ENCODE results near the gene NBEAL2.

Gene NBEAL2, protein sequence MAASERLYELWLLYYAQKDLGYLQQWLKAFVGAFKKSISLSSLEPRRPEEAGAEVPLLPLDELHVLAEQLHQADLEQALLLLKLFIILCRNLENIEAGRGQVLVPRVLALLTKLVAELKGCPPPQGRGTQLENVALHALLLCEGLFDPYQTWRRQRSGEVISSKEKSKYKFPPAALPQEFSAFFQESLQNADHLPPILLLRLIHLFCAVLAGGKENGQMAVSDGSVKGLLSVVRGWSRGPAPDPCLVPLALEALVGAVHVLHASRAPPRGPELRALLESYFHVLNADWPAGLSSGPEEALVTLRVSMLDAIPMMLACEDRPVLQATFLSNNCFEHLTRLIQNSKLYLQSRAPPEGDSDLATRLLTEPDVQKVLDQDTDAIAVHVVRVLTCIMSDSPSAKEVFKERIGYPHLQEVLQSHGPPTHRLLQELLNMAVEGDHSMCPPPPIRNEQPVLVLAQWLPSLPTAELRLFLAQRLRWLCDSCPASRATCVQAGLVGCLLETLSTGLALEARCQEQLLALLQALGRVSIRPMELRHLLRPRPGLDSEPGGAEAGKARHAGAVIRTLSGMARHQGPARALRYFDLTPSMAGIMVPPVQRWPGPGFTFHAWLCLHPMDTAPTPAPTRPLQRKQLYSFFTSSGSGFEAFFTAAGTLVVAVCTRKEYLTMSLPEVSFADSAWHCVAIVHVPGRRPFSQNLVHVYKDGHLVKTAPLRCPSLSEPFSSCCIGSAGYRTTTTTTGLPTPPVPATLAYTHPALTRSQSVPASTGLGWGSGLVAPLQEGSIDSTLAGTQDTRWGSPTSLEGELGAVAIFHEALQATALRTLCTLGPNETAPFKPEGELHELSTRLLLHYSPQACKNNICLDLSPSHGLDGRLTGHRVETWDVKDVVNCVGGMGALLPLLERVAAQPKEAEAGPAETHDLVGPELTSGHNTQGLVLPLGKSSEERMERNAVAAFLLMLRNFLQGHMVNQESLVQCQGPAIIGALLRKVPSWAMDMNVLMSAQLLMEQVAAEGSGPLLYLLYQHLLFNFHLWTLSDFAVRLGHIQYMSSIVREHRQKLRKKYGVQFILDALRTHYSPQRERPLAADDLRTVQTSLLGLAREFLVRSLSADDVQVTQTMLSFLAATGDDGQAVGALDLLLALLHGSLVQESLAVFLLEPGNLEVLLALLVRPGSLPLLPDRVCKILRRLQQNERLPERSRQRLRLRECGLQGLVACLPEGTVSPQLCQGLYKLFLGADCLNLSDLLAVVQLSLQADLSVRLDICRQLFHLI (N-terminal part only)

DNA sequence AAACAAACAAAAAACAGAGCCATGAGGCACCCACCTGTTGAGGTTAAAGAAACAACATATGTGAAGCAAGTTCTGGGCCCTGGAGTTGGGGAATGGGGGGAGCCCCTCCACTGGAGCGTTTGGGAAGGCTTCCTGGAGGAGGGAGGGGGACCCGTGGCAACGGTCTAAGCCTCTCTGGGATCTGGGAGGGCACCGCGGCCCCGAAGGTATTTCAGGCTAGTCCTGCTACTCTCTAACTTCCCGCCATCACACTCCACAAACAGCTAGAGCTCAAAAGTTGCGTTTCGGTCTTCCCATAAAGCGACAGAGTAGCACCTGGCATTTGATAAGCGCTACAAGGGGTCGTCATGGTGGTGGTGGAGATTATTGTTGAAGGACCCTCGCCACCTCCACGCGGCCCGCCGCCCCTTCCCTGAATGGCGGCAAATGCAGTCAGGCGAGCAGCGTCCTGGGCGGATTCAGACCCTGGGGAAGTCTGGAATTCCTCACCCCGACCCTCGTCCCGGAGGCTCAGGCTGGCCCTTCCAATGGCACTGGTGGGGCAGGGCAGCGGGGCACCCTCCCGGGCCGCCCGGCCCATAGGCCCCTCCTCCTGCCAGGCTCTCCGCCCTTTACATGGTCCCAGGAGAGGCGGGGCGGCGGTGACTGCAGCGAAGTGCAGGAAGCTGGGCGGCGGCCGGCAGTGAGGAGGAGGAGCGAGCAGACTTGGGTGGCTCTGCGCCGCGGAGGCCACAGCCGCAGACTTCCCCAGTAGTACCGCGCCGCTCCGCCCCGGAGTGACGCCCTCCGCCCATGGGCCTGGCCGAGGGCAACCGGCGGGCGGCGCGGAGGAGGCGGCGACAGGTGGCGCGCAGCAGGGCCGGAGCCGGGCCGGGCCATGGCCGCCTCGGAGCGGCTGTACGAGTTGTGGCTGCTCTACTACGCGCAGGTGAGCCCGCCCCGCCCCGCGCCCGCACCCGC lies at the start of gene NBEAL2:
Gene NBEAL2, plus strand, starts transcription at position 682 of the 960 bp plus-strand sequence. Its CDS starts 196 bp downstream, at position 878.
- peak; percentile 70 for DNase-seq

DNA sequence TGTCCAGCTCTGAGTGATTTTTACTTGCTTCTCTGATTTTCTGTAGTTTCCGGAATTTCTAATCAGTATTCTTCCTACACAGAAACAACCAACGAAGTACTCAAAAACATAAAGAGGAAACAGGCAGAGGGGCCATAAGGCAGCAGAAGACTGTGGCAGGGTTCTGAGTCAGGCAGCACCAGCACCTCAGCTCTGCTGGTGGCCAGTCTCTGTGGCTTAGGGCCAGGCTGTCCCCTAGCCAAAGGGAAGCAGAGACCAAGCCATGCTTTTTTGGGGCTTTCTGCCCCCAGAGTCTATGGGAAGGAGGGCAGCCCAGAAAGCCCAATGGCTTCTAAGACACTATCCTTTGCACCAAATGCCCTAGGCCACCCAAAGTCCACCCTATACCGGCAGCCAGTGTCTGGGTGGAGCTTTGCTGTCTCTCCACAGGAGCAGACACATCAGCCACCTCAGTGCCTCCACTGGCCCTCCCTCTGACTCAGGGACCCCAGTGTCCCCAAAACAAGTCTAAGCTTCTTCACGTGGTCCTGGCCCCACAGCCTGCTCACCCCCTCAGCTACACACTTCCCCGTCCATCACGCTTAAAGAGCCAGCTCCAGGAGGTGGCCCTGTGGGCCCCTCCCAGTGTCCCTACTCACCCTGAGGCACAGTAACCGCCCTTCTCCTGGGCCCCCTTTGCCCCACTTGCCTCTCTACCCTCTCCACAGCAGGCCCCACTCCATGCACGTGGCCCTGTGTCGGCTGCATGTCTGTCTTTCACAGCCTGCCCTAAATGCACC lies 49.1 kb upstream of the NBEAL2 start:
- no peak for DNase-seq

DNA sequence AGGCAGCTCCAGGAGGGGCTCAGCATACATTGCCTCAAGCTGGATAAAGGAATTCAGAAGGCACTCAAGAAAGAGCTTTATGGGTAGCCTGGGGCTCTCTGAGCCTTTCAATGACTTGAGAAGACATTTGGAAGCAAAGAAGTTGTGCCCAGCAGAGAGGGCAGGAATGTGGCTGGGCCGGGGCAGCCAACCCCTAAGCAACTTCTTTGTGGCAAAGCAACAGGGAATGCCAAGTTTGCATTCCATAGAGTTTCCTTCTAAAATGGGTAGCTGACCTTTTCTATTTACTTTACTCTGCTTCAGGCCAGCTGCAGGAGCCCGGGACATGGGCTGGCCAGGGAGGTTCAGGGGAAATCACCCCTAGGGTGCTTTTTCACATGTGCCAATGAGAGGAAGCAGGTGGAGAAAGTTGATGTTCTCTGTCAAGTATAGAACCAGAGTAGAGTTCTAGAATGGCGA lies 48.5 kb upstream of the NBEAL2 start:
- DNase-seq = no peak

DNA sequence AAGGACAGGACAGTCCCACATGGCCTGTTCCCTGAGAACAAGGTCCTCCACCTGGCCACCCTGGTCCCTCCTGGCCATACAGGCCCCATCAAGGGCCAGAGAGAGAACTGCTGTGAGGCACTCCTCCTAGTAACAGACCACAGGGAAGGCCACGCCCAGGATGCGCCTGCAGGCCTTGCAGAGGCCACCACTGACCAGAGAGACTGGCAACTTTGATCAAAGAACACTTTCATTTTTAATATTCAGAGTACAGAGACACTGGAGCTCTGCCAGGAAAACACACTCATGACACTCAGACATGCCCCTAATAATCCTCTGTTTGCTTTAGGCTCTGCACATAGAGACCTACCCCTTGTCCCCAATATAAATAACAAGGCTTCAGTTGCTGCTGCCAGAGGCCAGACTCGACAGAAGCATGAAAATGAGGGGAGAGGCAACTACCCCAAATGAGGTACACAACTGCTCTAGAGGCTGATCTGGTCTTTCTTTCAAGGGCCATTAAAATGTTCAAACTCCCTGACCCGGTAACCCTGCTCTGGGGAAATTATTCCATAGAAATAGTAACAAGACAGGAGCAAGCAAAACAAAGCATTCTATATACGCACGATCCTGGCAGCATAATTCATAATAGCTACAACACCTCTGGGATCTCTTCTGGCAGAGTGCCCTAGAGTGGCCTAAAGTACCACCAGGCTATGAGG lies 47.7 kb upstream of the NBEAL2 start:
- DNase-seq = no peak

DNA sequence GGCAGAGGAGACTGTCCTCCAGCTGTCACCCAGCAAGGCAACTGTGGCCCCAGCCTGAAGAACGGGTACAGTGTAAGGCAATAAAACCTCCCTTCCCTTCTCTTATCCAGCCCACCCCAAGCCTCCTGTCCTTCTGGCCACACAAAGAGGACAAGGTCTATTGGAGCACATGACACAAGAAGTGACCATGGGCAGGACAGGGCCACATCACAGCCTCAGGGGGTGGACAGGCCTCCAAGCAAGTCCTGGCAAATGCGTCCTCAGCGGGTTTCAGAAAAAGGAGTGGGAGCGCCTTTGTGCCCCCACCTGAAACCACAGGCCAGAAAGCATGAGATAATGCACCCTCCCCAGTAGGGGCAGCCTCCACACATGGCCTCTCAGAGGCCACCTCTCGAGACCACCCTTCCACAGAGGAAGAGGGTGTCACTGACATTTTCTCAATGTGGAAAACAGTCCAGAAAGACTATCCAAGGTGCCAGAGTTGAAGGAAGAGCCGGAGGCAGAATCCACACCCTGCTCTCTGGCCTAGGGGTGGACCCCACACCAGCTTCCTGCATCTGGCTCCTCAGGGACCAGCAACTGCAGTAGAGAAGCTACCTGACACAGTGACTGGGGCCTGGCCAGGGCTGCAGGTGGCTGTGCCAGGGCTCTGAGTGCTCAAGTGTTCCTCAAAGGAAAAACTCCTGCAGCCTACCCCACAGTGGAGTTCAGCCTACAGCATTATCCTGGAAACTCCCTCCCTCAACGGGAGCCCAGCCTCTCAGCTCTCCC lies 46.8 kb upstream of the NBEAL2 start:
- no peak for DNase-seq

DNA sequence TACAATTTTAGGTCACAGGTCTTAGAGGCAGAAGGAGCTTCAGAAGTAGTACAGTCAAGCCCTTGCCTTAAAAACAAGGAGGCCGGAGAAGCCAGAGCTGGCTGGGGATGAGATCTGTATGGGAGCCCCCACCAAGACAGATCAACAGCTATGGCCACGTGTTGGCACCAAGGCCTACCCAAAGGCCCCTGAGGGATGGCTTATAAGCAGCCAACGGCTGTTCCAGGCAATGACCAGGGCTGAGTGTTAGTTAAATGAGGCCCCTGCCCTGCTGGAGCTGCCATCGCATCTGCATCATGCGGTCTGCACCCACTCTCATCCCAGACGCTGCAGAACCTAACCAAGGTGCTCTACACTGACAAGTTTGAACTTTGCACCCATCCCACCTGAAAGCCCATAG lies 46.2 kb upstream of the NBEAL2 start:
- no peak for DNase-seq

DNA sequence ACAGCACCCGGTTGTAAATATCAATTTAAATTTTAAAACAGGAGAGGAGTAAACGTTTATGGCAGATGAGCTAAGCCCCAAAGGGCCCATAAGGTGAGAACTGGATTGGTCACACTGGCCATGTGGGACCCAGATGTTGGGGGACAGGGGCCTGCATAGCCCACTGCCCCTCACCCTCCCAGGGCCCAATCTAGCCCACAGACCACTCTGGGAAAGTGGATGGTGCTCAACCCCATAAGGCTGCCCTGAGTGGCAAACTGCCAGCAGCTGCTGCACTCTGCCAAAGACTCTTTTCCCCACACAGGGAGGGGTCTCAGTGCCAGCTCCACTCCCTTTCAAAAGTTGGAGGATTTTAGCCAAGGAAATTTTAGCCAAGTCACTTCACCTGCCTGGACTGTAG lies 45.4 kb upstream of the NBEAL2 start:
- no peak for DNase-seq

DNA sequence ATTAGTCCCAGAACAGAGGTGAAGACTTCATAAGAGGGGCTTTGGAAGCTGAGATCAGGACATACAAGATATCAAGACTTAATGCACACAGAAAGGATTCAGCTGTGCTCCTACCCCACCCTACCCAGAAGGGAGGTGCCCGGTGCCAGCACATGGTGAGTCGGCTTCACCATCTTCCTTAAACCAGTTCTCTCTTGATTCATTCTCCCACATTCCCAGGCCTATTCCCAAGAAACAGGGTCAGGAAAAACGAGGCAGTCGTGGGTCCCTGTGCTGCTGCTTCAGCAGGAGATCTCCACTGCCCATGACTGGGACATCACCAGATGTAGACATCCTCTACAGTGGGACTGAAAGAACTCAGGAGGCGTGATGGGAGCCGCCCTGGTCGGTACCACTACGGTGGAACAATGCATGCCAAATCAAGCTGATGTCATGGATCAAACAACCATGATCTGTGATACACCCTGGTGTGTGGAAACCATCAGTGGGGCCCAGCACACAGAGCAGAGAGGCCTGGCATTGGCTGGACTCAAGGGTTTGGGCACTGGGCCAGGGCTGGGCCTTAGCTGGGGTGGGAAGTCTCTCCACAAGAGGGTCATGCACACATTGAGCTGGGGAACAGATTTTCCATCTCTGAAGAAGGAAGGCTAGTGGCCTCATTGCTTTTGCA lies 44.8 kb upstream of the NBEAL2 start:
- DNase-seq = no peak

DNA sequence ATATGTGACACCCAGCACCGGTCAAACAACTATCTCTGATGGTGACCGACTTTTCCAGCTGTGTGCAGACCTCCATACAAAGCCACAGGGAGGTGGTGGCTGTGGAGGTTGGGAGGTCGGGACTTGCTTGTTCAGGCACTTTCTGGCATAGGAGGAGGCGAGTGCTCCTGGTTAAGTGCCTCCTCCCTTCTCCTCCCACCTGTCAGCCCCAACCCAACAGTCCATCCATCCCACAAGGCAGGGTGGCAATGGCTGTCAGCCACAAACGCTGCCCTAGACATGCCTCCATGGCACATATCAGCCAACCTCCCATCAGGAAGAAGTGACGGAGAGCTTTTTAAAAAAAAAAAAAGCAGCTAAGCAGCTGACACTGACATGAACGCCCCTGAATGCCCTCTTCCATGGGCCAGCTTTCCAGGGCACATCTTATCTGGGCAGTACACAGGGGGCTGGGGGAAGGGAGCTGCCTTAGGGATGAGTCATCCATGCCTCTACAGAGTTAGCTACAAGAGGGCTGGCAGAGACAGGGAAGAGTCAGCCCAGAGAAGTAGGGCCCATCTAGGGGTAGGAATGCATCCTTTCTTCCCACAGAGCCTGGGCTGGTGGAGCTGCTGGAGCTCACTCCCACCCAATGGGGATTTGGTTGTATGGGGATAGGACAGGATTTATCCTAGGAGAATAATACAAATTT lies 44.2 kb upstream of the NBEAL2 start:
- no peak for DNase-seq

DNA sequence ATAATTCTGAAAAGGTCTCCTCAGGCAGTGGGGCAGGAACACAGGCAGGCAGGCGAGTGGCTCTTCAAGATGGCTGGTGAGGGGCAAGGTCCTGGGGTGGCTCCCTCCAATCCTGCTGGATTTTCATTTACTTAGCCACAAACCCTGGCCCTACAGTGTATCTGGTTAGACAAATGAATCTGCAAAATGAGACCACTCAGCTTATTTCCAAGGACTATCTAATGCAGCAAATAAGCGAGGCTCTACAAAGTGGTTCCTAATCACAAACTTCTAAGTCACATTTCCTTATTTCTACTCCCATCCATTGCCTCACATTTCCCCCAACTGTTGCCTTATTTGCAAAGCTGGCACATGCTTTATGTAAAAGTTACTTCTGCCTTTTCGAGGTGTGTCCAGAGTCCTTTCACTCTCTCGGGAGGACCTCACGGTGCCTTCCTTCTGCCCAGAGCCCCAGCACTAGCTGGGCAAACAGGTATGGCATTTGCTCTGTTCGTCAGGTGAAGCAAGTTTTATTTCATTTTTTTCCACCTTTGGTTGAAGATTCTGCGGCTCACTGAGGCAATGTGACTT lies 43.4 kb upstream of the NBEAL2 start:
- DNase-seq = no peak

DNA sequence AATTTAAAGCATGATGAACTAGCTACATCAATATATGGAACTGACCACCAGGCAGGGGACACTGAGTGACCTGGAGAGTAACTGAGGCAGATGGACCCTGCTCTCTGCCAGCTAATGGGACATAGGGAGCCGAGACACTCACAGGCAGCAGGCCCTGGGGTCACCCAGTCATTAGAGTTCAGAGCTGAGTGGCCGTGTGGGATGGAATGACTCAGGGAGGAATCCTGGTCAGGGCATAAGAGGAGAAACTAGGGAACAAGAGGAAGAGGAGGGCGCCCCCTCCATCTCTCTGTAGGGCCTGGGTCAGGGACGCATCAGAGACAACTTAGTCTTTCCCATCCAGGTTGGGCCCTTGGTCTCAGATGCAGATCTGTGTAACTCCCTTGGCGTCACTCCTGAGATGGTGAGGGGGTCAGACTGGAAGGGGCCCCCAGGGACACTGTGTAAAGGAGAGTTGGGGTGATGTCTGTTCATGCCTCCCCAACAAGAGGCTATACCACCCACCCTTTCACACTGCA lies 42.7 kb upstream of the NBEAL2 start:
- DNase-seq = no peak

DNA sequence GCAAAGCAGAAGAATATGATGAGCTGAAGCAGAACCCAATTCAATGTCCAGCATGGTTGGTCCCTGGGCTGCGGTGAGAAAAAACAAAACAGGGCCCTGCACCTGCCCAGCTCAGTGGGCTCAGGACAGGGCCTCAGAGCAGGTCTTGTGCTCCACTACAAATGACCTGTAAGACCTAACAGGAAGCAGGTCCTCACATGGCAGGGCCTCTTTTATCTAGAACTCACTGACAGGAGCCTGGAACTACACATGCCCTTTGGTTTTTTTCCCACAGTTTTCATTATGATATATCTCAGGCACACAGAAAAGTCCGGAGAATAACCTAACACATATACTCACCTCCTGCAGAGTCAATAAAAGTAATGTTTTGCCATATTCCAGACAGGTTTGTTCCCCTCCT lies 41.3 kb upstream of the NBEAL2 start:
- DNase-seq = no peak

DNA sequence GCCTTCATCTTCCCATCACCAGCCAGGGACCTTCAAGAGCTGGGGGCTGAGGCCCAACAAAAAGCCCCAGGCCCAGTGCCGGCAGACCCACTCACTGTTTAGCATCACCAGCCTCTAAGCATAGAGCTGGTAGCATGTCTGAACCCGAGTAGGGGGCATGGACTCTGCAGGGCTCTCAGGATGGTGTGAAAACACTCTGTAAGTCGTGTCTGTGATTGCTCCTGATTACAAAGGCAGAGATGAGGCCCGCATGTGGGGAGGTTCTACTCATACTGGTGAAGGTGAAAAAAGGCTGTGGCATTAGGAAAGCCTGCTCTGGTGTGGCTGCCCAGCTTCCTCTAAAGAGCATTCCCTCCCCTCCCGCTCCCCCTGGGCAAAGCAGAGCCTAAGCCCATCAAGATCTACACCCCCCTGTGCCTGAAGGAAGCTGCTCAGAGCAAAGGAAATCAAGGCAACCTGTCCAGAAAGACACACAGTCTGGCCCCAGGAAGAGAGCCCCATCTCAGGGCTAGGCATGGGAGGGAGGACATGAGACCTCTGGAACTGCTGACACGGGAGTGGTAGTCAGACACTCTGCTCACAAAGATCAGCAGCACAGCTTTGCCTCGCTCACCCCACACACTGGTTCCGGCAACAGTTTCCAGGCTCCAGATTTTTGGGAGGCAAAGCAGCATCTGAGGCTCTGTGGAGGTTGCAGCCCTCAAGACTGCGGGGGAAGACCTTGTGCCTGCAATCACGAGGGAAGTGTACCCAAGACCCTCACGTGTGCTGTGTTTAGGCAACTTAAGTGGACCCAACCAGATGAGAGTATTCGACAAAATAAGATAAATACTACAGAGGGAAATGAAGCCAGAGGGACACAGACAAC lies 39.7 kb upstream of the NBEAL2 start:
- no peak for DNase-seq

DNA sequence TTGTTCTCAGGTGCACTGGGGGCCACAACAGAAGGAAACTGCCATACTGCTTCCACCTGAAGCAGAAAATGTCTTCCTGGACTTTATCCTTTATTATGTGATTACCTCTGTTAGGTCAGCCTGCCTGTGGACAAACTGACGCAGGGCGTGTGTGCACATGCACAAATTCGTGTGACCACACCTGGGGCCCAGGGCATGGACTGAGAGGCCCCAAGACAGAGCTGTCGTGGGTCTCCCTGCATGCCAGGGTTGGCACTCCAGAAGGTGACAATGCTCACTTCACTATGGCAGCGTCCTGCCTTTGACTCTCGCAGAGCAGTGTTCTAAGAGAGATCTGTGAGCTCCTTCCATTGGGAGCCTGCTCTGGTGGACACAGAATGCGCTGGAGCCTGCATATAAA lies 37.4 kb upstream of the NBEAL2 start:
- DNase-seq = no peak

DNA sequence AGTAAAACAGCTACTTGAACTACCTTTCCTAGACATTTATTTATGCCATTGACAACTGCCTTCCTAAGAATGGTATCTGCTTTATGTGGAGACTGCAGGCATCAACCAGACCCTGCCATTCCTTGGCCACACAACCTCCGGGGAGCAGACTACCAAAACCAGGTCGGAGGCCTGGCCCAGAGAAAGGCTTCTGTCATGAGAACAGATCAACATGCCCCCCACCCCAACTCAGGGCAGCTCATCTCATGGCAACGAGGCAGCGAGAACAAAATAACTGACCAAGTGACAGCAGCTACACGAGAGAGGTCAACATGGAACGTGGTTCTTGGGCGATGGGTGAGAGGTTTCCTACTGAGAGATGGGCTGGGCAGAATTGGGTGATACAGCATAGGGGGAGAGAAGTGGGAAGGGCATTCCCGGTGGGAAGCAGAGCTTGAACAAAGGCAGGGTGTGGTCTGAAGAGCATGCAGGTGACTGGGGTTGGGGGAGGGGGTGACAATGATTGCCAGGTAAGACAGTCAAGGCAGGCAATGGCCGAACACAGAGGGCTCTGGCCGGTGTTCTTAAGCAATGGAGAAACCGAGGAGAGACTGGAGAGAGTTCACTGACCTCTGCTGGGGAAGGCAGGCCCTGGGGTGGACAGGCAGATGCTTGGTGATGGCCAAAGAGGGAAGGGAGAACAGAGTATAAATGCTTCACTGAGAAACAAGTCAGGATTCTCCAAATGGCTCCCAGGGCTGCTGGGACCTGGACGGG lies 36.8 kb upstream of the NBEAL2 start:
- no peak for DNase-seq

All from DMS 273 treated with DMSO at 0.1 percent for 48 hours (cell line).